GM10248 (cell line): Measurements from ENCODE around the gene M1AP.

Experiments
- CTCF ChIA-PET: fragments of 300-600 bp; sonication (Branson Sonifier 250); formaldehyde crosslinking; extraction: SDS; loops from one replicate; lab custom pipeline; 2021; ENCODE audit warnings: antibody characterized with exemption; lab: Yijun Ruan, JAX
- POLR2A ChIA-PET: fragments of 350-650 bp; sonication (Branson Sonifier 250); formaldehyde crosslinking; extraction: SDS; loops from one replicate; lab custom pipeline; 2020; ENCODE audit warnings: antibody characterized with exemption; lab: Yijun Ruan, JAX
- DNase-seq: peaks from one replicate; pipeline ENCODE4 v3.0.0; 2012; ENCODE audit errors: extremely low spot score
- CTCF ChIP-seq: IDR thresholded peaks from 2 replicates; pipeline ENCODE4 v1.5.1; 2012; ENCODE audit warnings: mild to moderate bottlenecking, low read depth; ENCODE audit errors: extremely low read depth, missing control alignments, control extremely low read depth

The M1AP gene

DNA sequence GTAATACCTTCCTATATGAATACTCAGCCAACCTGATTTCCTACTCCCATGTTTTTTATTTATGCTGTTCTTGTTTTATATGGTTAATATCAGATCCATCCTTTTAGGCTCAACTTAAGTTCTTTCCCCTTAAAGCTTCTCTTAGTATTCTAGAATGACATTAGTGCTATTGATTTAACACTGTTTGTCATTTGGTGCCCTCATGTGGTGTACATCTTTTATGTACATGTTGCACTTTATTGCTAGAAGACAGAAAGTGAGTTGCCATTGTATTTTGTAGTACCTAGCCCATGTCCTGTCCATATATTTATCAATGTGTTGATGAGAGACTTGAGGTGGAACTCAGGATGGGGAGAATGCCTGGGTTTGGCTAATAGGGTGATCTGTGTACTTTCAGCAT, 115.9 kb downstream of the M1AP start:
- no peak for DNase-seq
- ChIA-PET POLR2A (no interaction called here), CTCF (interaction anchor here (0.9 to 9.3 kb wide), 19 partner anchors 8 to 282 kb away, joined by 3 to 76 read pairs (median 9); partner anchors contain the start of genes CCDC142, MRPL53, PCGF1 and TTC31)
- TF ChIP-seq CTCF: peak; percentile 41

DNA sequence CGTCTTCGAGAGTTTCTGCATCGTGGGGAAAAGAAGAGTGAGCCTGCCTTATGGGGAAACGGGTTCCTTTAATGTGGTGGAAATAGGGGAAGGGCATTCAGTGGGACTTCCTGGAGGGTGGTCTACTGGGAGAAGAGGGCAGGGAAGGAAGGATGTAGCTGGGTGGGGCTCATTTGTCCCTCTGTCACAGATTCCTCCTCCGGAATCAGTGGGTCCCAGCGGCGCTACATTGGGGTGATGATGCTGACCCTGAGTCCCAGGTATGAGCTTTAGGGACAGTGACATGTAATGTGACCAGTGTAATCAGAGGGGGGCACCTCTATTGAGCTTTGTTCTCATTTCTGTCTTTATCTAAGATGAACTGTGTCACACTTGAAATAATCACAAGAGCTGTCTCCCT, 116.5 kb downstream of the M1AP start:
- ChIA-PET CTCF (interaction anchor here (0.7 to 9.3 kb wide), 21 partner anchors 9 to 282 kb away, joined by 3 to 76 read pairs (median 6); partner anchors contain the start of genes CCDC142, MRPL53, PCGF1 and TTC31), POLR2A (interaction anchor here (1.2 kb wide), 1 partner anchor 31 kb away, joined by 3 read pairs; no protein-coding TSS in a partner anchor)
- DNase-seq: no peak
- TF ChIP-seq CTCF: no peak

GRCh38 chr2:74530239-74531187, 117.6 kb downstream of the M1AP start:
- TF ChIP-seq CTCF: no peak
- POLR2A ChIA-PET: interaction anchor here (0.6 to 2.3 kb wide), 9 partner anchors 9 to 417 kb away, joined by 3 to 12 read pairs (median 5); partner anchors contain the start of genes PCGF1 and WBP1
- CTCF ChIA-PET: interaction anchor here (0.7 to 9.3 kb wide), 20 partner anchors 10 to 281 kb away, joined by 3 to 76 read pairs (median 6); partner anchors contain the start of genes CCDC142, PCGF1, TTC31 and WBP1
- DNase-seq: peak; percentile 82

DNA sequence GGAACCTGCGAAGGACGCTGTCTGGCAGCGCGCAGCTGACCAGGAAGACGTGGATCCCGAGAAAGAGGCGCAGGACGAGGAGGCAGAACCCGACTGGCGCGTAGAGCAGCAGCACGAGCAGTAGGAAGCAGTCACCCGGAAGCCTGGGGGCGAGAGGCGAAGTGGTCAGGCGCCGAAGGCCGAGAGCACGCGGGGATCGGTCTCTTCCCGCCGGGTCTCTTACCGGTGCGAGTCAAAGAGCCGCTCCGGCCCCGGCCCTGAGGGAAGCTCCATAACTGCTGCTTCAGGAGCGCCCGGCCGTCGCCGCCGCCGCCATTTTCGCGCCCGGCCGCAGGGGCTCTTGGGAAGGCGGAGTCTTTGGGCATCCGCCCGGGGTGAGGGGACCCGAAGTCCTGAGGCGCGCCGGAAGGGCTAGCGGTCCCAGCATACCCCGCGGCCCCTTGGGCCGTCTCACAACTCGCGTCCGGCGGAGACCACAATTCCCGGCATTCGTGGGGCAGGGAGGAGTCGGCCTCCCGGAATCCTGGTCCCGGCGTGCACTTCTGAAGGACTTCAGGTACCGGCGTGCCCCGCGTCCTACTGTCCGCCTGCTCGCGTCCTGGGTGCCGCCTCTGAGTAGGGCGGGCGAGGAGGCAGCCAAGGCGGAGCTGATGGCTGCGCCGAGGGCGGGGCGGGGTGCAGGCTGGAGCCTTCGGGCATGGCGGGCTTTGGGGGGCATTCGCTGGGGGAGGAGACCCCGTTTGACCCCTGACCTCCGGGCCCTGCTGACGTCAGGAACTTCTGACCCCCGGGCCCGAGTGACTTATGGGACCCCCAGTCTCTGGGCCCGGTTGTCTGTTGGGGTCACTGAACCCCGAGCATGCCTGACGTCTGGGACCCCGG, 118.5 kb downstream of the M1AP start, which contains the start of the genes AUP1 and HTRA2:
Gene AUP1 (minus strand): TSS at position 350 of the 882 bp plus-strand sequence. CDS start 77 bp downstream, at position 273.
Gene HTRA2 (plus strand): TSS at position 577 of the 882 bp plus-strand sequence. CDS start 74 bp downstream, at position 651.
- CTCF ChIA-PET: interaction anchor here (1.0 to 9.3 kb wide), 12 partner anchors 9 to 71 kb away, joined by 3 to 76 read pairs (median 8); partner anchors contain the start of genes CCDC142, PCGF1, TTC31 and WBP1
- DNase-seq: peak; percentile 98
- no peak for TF ChIP-seq CTCF
- POLR2A ChIA-PET: interaction anchor here (0.6 to 2.3 kb wide), 6 partner anchors 10 to 417 kb away, joined by 3 to 12 read pairs (median 5); partner anchors contain the start of genes PCGF1 and WBP1

GRCh38 chr2:74528600-74529356, 119.4 kb downstream of the M1AP start:
- no peak for DNase-seq
- CTCF ChIA-PET: interaction anchor here (1.0 to 9.3 kb wide), 5 partner anchors 19 to 59 kb away, joined by 3 to 76 read pairs (median 16); partner anchors contain the start of genes CCDC142 and TTC31
- POLR2A ChIA-PET: interaction anchor here (0.6 to 2.3 kb wide), 4 partner anchors 10 to 71 kb away, joined by 5 to 12 read pairs (median 6); partner anchors contain the start of genes PCGF1 and WBP1

More at GRCh38 chr2:74528600-74529356, 119.4 kb downstream of the M1AP start:
- TF ChIP-seq CTCF: no peak
